IMR-90 (cell line): ENCODE measurements around the gene EVA1A. TPM values are rescaled to one million over a fixed set of nuclear protein-coding genes. Genes with fewer than 3 reads are reported as not detected.
A peak's percentile ranks its signal among the peaks of the same experiment; 100 is the strongest.

ENCODE experiments used
- ATAC-seq: fragments of 200-7000 bp; cut with Tn5 transposase; 2 replicates; pipeline ENCODE4 v1.9.1; 2020; ENCODE audit warnings: low read depth, mild to moderate bottlenecking, moderate library complexity
- BruUV-seq: library from RNA; stranded (reverse); fragments of 400-500 nt; replicated peaks from 2 replicates; lab custom pipeline; 2021; lab: Mats Ljungman, UMichigan
- CTCF ChIA-PET: fragments of 300-600 bp; formaldehyde crosslinking; extraction: SDS; loops from one replicate; lab custom pipeline; 2021; ENCODE audit warnings: antibody characterized with exemption; lab: Yijun Ruan, JAX
- POLR2A ChIA-PET: fragments of 300-600 bp; sonication (Branson Sonifier 250); formaldehyde crosslinking; loops from one replicate; lab custom pipeline; 2022; ENCODE audit warnings: antibody characterized with exemption; ENCODE audit not compliant: unreplicated experiment; lab: Charles Lee
- DNase-seq: peaks from one replicate; pipeline ENCODE4 v3.0.0; 2013
- H2AFZ ChIP-seq: replicated peaks from 2 replicates; pipeline ENCODE3; 2013; ENCODE audit warnings: low read length, mild to moderate bottlenecking; ENCODE audit not compliant: poor library complexity
- H2AK5ac ChIP-seq: 2 replicates; pipeline ENCODE4 v1.6.1; 2013; ENCODE audit warnings: low read depth, low read length, inconsistent platforms
- H2AK9ac ChIP-seq: replicated peaks from 2 replicates; pipeline ENCODE3; 2013; ENCODE audit warnings: mild to moderate bottlenecking, low read depth, low read length, moderate library complexity; ENCODE audit not compliant: poor library complexity
- H2BK120ac ChIP-seq: 2 replicates; pipeline ENCODE4 v1.6.1; 2013; ENCODE audit warnings: low read depth, low read length, inconsistent platforms
- H2BK15ac ChIP-seq: 3 replicates; pipeline ENCODE4 v1.6.1; 2013; ENCODE audit warnings: low read depth, low read length, inconsistent platforms
- H2BK20ac ChIP-seq: 2 replicates; pipeline ENCODE4 v1.6.1; 2013; ENCODE audit warnings: low read depth, mild to moderate bottlenecking, inconsistent platforms, low read length, moderate library complexity
- H2BK5ac ChIP-seq: 2 replicates; pipeline ENCODE4 v1.6.1; 2013; ENCODE audit warnings: mild to moderate bottlenecking, low read depth, low read length, inconsistent platforms; ENCODE audit not compliant: poor library complexity, severe bottlenecking
- H3K14ac ChIP-seq: replicated peaks from 2 replicates; pipeline ENCODE4 v1.6.1; 2013; ENCODE audit warnings: low read depth, low read length, inconsistent platforms
- H3K18ac ChIP-seq: 2 replicates; pipeline ENCODE4 v1.6.1; 2013; ENCODE audit warnings: low read depth, low read length, control low read depth
- H3K23ac ChIP-seq: 2 replicates; pipeline ENCODE4 v1.6.1; 2013; ENCODE audit warnings: low read depth, low read length, inconsistent platforms
- H3K27ac ChIP-seq: 2 replicates; pipeline ENCODE4 v1.5.1; 2013; ENCODE audit warnings: mild to moderate bottlenecking, control low read depth, low read length; ENCODE audit not compliant: insufficient read depth
- H3K27me3 ChIP-seq: 2 replicates; pipeline ENCODE4 v1.6.1; 2013; ENCODE audit warnings: low read length; ENCODE audit not compliant: control insufficient read depth, insufficient read depth
- H3K36me3 ChIP-seq: 2 replicates; pipeline ENCODE4 v1.6.1; 2013; ENCODE audit warnings: low read length, mixed read lengths; ENCODE audit not compliant: control insufficient read depth, insufficient read depth
- H3K4ac ChIP-seq: 2 replicates; pipeline ENCODE4 v1.6.1; 2013; ENCODE audit warnings: low read depth, low read length, inconsistent platforms
- H3K4me1 ChIP-seq: 2 replicates; pipeline ENCODE4 v1.6.1; 2013; ENCODE audit warnings: low read length, mixed read lengths; ENCODE audit not compliant: control insufficient read depth, insufficient read depth
- H3K4me2 ChIP-seq: 2 replicates; pipeline ENCODE4 v1.6.1; 2013; ENCODE audit warnings: low read depth, mild to moderate bottlenecking, control low read depth, low read length, moderate library complexity
- H3K4me3 ChIP-seq: 2 replicates; pipeline ENCODE4 v1.5.1; 2013; ENCODE audit warnings: low read depth, mild to moderate bottlenecking, control low read depth, low read length, moderate library complexity; ENCODE audit not compliant: insufficient read depth
- H3K56ac ChIP-seq: 2 replicates; pipeline ENCODE4 v1.6.1; 2013; ENCODE audit warnings: low read length, inconsistent platforms; ENCODE audit not compliant: insufficient read depth; ENCODE audit errors: extremely low read depth
- H3K79me1 ChIP-seq, 2 experiments: 2 replicates each; pipeline ENCODE4 v1.6.1; 2013; ENCODE audit warnings: low read length in 2 of 2, inconsistent platforms in 1 of 2, low read depth in 1 of 2
- H3K9ac ChIP-seq: 2 replicates; pipeline ENCODE4 v1.6.1; 2013; ENCODE audit warnings: low read depth, low read length, control low read depth
- H3K9me1 ChIP-seq: 2 replicates; pipeline ENCODE4 v1.6.1; 2013; ENCODE audit warnings: low read length, inconsistent platforms; ENCODE audit not compliant: insufficient read depth
- H3K9me3 ChIP-seq: 2 replicates; pipeline ENCODE4 v1.6.1; 2013; ENCODE audit warnings: low read length; ENCODE audit not compliant: control insufficient read depth, insufficient read depth
- H4K20me1 ChIP-seq: 2 replicates; pipeline ENCODE4 v1.6.1; 2013; ENCODE audit warnings: low read length, inconsistent platforms; ENCODE audit not compliant: insufficient read depth
- H4K5ac ChIP-seq: 2 replicates; pipeline ENCODE4 v1.6.1; 2013; ENCODE audit warnings: mild to moderate bottlenecking, low read depth, low read length, control low read depth
- H4K8ac ChIP-seq, 2 experiments: 2 replicates each; pipeline ENCODE4 v1.6.1; 2013; ENCODE audit warnings: low read depth in 2 of 2, low read length in 2 of 2, control low read depth in 1 of 2, inconsistent platforms in 1 of 2
- H4K91ac ChIP-seq: 2 replicates; pipeline ENCODE4 v1.6.1; 2013; ENCODE audit warnings: low read depth, low read length, inconsistent platforms; ENCODE audit not compliant: insufficient read depth
- BHLHE40 ChIP-seq: fragments of 150-350 bp; IDR thresholded peaks from 2 replicates; pipeline ENCODE4 v1.6.1; 2016; ENCODE audit warnings: mild to moderate bottlenecking, low read depth, low read length
- CEBPB ChIP-seq: IDR thresholded peaks from 2 replicates; pipeline ENCODE4 v1.6.1; 2012; ENCODE audit warnings: low read depth, low read length, improper control_type of control experiment
- CHD1 ChIP-seq: IDR thresholded peaks from 2 replicates; pipeline ENCODE4 v1.6.1; 2012; ENCODE audit warnings: low read depth, low read length, improper control_type of control experiment
- CTCF ChIP-seq: conservative IDR thresholded peaks from 2 replicates; pipeline ENCODE4 v1.5.1; 2012; ENCODE audit warnings: mild to moderate bottlenecking, low read depth, low read length, improper control_type of control experiment
- ELK1 ChIP-seq: fragments of 150-350 bp; IDR thresholded peaks from 2 replicates; pipeline ENCODE4 v1.6.1; 2016; ENCODE audit warnings: low read depth, mild to moderate bottlenecking, low read length, moderate library complexity, borderline replicate concordance
- FOS ChIP-seq: fragments of 150-350 bp; IDR thresholded peaks from 2 replicates; pipeline ENCODE4 v1.6.1; 2016; ENCODE audit warnings: low read depth, low read length
- MAFK ChIP-seq: IDR thresholded peaks from 2 replicates; pipeline ENCODE4 v1.6.1; 2012; ENCODE audit warnings: low read depth, low read length, improper control_type of control experiment
- MAZ ChIP-seq: IDR thresholded peaks from 2 replicates; pipeline ENCODE4 v1.6.1; 2012; ENCODE audit warnings: low read depth, mild to moderate bottlenecking, low read length, improper control_type of control experiment, moderate library complexity, borderline replicate concordance
- MXI1 ChIP-seq: IDR thresholded peaks from 2 replicates; pipeline ENCODE4 v1.6.1; 2012; ENCODE audit warnings: low read depth, mild to moderate bottlenecking, low read length, moderate library complexity, borderline replicate concordance
- NFE2L2 ChIP-seq: fragments of 150-350 bp; IDR thresholded peaks from 2 replicates; pipeline ENCODE4 v1.6.1; 2016; ENCODE audit warnings: low read depth, mild to moderate bottlenecking, low read length
- POLR2A ChIP-seq: IDR thresholded peaks from 2 replicates; pipeline ENCODE4 v1.6.1; 2012; ENCODE audit warnings: mild to moderate bottlenecking, low read depth, low read length
- RAD21 ChIP-seq: IDR thresholded peaks from 2 replicates; pipeline ENCODE4 v1.6.1; 2012; ENCODE audit warnings: low read length, improper control_type of control experiment
- RCOR1 ChIP-seq: IDR thresholded peaks from 2 replicates; pipeline ENCODE4 v1.6.1; 2012; ENCODE audit warnings: mild to moderate bottlenecking, low read length, improper control_type of control experiment; ENCODE audit not compliant: insufficient replicate concordance
- RFX5 ChIP-seq: IDR thresholded peaks from 2 replicates; pipeline ENCODE4 v1.8.0; 2012; ENCODE audit warnings: low read depth, mild to moderate bottlenecking, low read length, moderate library complexity
- SMC3 ChIP-seq: fragments of 150-350 bp; IDR thresholded peaks from 2 replicates; pipeline ENCODE4 v1.6.1; 2016; ENCODE audit warnings: low read depth, mild to moderate bottlenecking, antibody characterized with exemption, low read length, moderate library complexity
- USF2 ChIP-seq: fragments of 150-350 bp; IDR thresholded peaks from 2 replicates; pipeline ENCODE4 v1.6.1; 2017; ENCODE audit warnings: mild to moderate bottlenecking, antibody characterized with exemption, low read length, low read depth
- whole genome bisulfite sequencing, 2 experiments: methylation state at CpG; one replicate each; pipeline versions ENCODE4 v1.1.5 to v1.1.7; 2013; ENCODE audit warnings: missing lambda C conversion rate in 2 of 2; ENCODE audit not compliant: insufficient read length in 1 of 2; ENCODE audit errors: extremely low coverage in 2 of 2; 5-methylcytosine and 5-hydroxymethylcytosine counted together
- dilution Hi-C: fragments of 300-500 bp; cut with HindIII; formaldehyde crosslinking; loops from one replicate; pipeline ENCODE4 v1.14.3; 2018; ENCODE audit warnings: low sequenced_read_pairs; ENCODE audit not compliant: unreplicated experiment
- in situ Hi-C: fragments of 300-500 bp; cut with MboI; formaldehyde crosslinking; loops from 3 replicates; pipeline ENCODE4 v1.14.3; 2019; ENCODE audit warnings: low sequenced_read_pairs, inconsistent platforms, mixed read lengths
- intact Hi-C: fragments of 100-400 bp; cut with micrococcal nuclease; formaldehyde crosslinking; loops from 2 replicates; pipeline ENCODE4 v1.10.0; 2022
- polyA plus RNA-seq, 3 experiments: library from polyadenylated mRNA; depleted of rRNA; stranded (reverse); fragments of >200 nt; gene quantifications; 2 replicates each; pipeline ENCODE4 v1.2.3, GENCODE V29; 2012; ENCODE audit warnings: low replicate concordance in 1 of 3
- total RNA-seq: library from RNA; depleted of rRNA; stranded (reverse); fragments of >200 nt; gene quantifications from 2 replicates; pipeline ENCODE4 v1.2.3, GENCODE V29; 2012

Gene EVA1A
- total and polyA plus RNA-seq, 2 of the 4 experiments (the other 2 are of a cell fraction), result 54.5 to 93.7 TPM

GRCh38 chr2:75609334-75609689 is 48.6 kb upstream of the EVA1A start:
- Histone ChIP-seq H2BK15ac (no peak overlapping the region), H3K27ac (no peak overlapping the region), H3K4me1 (peaks cover 13% of the 10 kb centered on the region), H3K9me1 (peaks cover 19% of the 10 kb centered on the region), H3K4ac (no peak overlapping the region), H3K4me3 (no peak overlapping the region), H3K9ac (no peak overlapping the region), H4K5ac (no peak overlapping the region), H3K23ac (no peak overlapping the region), H3K27me3 (peaks cover 24% of the 10 kb centered on the region), H2AK9ac (no peak overlapping the region), H2BK20ac (no peak overlapping the region), H2BK120ac (no peak overlapping the region), H3K14ac (no peak overlapping the region), H3K4me2 (no peak overlapping the region), H3K9me3 (no peaks in the 10 kb centered on the region), H2BK5ac (no peak overlapping the region), H3K56ac (no peak overlapping the region), H4K91ac (no peak overlapping the region), H2AFZ (peak overlapping the region; percentile 92), H3K79me1 (peaks cover 0 to 15% of the 10 kb centered on the region in 2 experiments; a peak in 2 of 4 replicates), H4K20me1 (no peaks in the 10 kb centered on the region), H3K18ac (no peak overlapping the region), H4K8ac (no peak overlapping the region), H2AK5ac (no peak overlapping the region), H3K36me3 (no peaks in the 10 kb centered on the region)
- POLR2A ChIA-PET, result no interaction called here
- dilution Hi-C loops, result no loop called here
- CTCF ChIA-PET, result interaction anchor here (0.6 to 3.5 kb wide), 7 partner anchors 11 to 189 kb away, joined by 3 to 36 read pairs (median 4); no protein-coding TSS in a partner anchor
- DNase-seq, result no peak
- in situ Hi-C loops, result loop anchor here (5.0 to 25.0 kb wide), 5 partner anchors 47 to 922 kb away; partner anchors contain the start of gene EVA1A
- ATAC-seq, result no peak
- TF ChIP-seq FOS, result no peak
- no peak for TF ChIP-seq SMC3
- TF ChIP-seq CTCF, result no peak
- TF ChIP-seq USF2, result no peak
- no peak for TF ChIP-seq RFX5
- no peak for TF ChIP-seq BHLHE40
- TF ChIP-seq POLR2A, result no peak
- TF ChIP-seq CEBPB, result no peak
- no peak for TF ChIP-seq ELK1
- TF ChIP-seq MAFK, result no peak
- TF ChIP-seq MXI1, result no peak
- TF ChIP-seq CHD1, result no peak
- no peak for TF ChIP-seq MAZ
- no peak for TF ChIP-seq NFE2L2
- no peak for TF ChIP-seq RCOR1
- no peak for TF ChIP-seq RAD21
- intact Hi-C loops, result loop anchor here (1.0 to 5.0 kb wide), 3 partner anchors 144 to 692 kb away; partner anchors contain the start of gene TACR1
- WGBS, 2 experiments, result no CpG with 5 or more reads among the region's 5 CpGs
- no TSS peak for BruUV-seq
